Measurements from ENCODE around the gene NPLOC4. TPM values are rescaled to one million over a fixed set of nuclear protein-coding genes. Genes with fewer than 3 reads are reported as not detected.

Gene NPLOC4
- total RNA-seq, 1 donor from 2014 or later, result 102 TPM

GRCh38 chr17:81568416-81568815 is 68.5 kb downstream of the NPLOC4 start:
- H3K4me3 Mint-ChIP-seq (ENCODE audit: low read depth), result no peak overlapping the region
- H3K4me1 Mint-ChIP-seq (ENCODE audit: low read depth), result no peaks in the 10 kb centered on the region
- H3K27me3 Mint-ChIP-seq, result no peaks in the 10 kb centered on the region
- H3K9me3 Mint-ChIP-seq (ENCODE audit: low read depth), result no peaks in the 10 kb centered on the region
- TF ChIP-seq, protein P1, sequence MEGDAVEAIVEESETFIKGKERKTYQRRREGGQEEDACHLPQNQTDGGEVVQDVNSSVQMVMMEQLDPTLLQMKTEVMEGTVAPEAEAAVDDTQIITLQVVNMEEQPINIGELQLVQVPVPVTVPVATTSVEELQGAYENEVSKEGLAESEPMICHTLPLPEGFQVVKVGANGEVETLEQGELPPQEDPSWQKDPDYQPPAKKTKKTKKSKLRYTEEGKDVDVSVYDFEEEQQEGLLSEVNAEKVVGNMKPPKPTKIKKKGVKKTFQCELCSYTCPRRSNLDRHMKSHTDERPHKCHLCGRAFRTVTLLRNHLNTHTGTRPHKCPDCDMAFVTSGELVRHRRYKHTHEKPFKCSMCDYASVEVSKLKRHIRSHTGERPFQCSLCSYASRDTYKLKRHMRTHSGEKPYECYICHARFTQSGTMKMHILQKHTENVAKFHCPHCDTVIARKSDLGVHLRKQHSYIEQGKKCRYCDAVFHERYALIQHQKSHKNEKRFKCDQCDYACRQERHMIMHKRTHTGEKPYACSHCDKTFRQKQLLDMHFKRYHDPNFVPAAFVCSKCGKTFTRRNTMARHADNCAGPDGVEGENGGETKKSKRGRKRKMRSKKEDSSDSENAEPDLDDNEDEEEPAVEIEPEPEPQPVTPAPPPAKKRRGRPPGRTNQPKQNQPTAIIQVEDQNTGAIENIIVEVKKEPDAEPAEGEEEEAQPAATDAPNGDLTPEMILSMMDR (IDR thresholded peaks at IDR 0.05; ENCODE audit: unreplicated experiment), result no peak
- DNase-seq (ENCODE audit: low spot score, unreplicated experiment), result no peak
- peaks cover 16% of the 10 kb centered on the region for H3K36me3 Mint-ChIP-seq (ENCODE audit: insufficient read depth)
- H3K27ac Mint-ChIP-seq, result peak overlapping the region; percentile 15

GRCh38 chr17:81567191-81567590 is 69.7 kb downstream of the NPLOC4 start:
- H3K27ac Mint-ChIP-seq, result no peak overlapping the region

DNA sequence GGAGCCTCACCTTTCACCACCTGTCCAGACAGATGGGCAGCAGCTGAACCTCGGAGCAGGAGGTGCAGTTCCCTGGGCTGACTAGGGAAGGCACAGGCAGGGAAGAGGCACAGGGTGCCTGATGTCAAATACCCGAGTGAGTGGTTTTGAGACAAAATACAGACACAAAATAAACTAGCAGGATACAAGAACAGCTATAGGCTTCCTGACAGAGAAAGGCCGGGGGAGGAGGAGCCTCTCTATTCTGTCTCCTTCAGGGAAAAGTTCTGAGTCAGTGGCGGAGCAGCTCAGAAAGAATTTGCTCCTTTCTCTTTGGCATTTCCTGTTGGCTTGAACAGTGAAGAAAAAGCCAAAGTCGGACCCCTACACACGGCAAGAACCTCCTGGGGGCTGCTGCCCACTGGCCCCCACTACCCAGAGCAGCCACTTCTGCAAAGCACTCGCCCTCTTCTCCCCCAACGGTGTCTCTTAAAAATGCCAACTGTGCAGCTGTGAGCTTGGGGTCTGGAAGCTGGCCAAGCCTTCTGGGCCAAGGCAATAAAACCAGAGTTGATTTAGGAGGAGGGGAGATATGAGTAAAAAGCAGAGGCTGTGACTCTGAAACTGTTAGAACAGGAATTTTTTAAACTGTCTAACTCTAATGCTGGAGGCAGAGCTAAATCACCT is 70.3 kb downstream of the NPLOC4 start:
- no peaks in the 10 kb centered on the region for H3K4me1 Mint-ChIP-seq (ENCODE audit: low read depth)
- no peak overlapping the region for H3K27ac Mint-ChIP-seq
- H3K27me3 Mint-ChIP-seq, result no peaks in the 10 kb centered on the region
- TF ChIP-seq, protein P1 (IDR thresholded peaks at IDR 0.05; ENCODE audit: unreplicated experiment), result no peak
- peaks cover 13% of the 10 kb centered on the region for H3K36me3 Mint-ChIP-seq (ENCODE audit: insufficient read depth)
- no peak overlapping the region for H3K4me3 Mint-ChIP-seq (ENCODE audit: low read depth)
- no peak for DNase-seq (ENCODE audit: low spot score, unreplicated experiment)
- H3K9me3 Mint-ChIP-seq (ENCODE audit: low read depth), result no peaks in the 10 kb centered on the region

More at GRCh38 chr17:81567191-81567590, 69.7 kb downstream of the NPLOC4 start:
- no peak overlapping the region for H3K4me3 Mint-ChIP-seq (ENCODE audit: low read depth)
- H3K27me3 Mint-ChIP-seq, result no peaks in the 10 kb centered on the region
- no peak for DNase-seq (ENCODE audit: low spot score, unreplicated experiment)
- H3K36me3 Mint-ChIP-seq (ENCODE audit: insufficient read depth), result peaks cover 13% of the 10 kb centered on the region
- H3K4me1 Mint-ChIP-seq (ENCODE audit: low read depth), result no peaks in the 10 kb centered on the region
- no peaks in the 10 kb centered on the region for H3K9me3 Mint-ChIP-seq (ENCODE audit: low read depth)
- TF ChIP-seq, protein P1 (IDR thresholded peaks at IDR 0.05; ENCODE audit: unreplicated experiment), result no peak

DNA sequence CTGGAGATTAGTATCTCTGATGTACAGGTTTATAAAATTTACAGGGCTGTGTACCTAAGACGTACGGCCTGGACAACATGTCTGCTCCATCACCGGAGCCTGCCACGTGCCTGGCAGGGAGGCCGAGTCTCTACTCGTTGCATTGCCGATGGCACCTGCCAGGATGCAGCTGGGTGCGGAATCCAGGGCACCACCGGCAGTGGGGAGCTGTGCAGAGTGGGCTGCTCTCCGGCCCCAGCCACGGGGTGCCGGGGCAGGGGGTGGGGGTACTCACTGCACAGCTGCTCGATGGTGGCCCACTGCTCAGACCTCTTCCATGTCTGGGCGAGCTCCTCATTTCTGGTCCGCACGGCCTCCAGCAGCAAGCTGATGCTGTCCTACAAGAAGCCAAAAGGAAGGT is 71.7 kb downstream of the NPLOC4 start:
- Mint-ChIP-seq H3K27ac (no peak overlapping the region), H3K36me3 (ENCODE audit: insufficient read depth) (peaks cover 17% of the 10 kb centered on the region), H3K4me3 (ENCODE audit: low read depth) (no peak overlapping the region), H3K9me3 (ENCODE audit: low read depth) (no peaks in the 10 kb centered on the region), H3K27me3 (no peaks in the 10 kb centered on the region), H3K4me1 (ENCODE audit: low read depth) (no peaks in the 10 kb centered on the region)
- TF ChIP-seq, protein P1 (IDR thresholded peaks at IDR 0.05; ENCODE audit: unreplicated experiment), result no peak
- DNase-seq (ENCODE audit: low spot score, unreplicated experiment), result no peak

- no peak for DNase-seq (ENCODE audit: low spot score, unreplicated experiment)
- Mint-ChIP-seq H3K27ac (no peak overlapping the region), H3K36me3 (ENCODE audit: insufficient read depth) (peaks cover 15% of the 10 kb centered on the region), H3K4me3 (ENCODE audit: low read depth) (no peak overlapping the region), H3K27me3 (no peaks in the 10 kb centered on the region), H3K4me1 (ENCODE audit: low read depth) (no peaks in the 10 kb centered on the region), H3K9me3 (ENCODE audit: low read depth) (no peaks in the 10 kb centered on the region)
- TF ChIP-seq, protein P1 (IDR thresholded peaks at IDR 0.05; ENCODE audit: unreplicated experiment), result no peak
These were observed 72.1 kb downstream of the NPLOC4 start for GRCh38 chr17:81564778-81565177.

Measured in progenitor cell of endocrine pancreas (in vitro differentiated cells).